K562 (cell line): ENCODE results near the gene MMP17. TPM values are rescaled to one million over a fixed set of nuclear protein-coding genes. Genes with fewer than 3 reads are reported as not detected.

Experiments
- ATF1 ChIP-seq, 2 experiments: fragments of 450-650 bp in 1 of 2; IDR thresholded peaks; 2 replicates each; pipeline ENCODE4 v1.6.1; 2016; ENCODE audit warnings: missing compliant biosample characterization in 1 of 2, missing genetic modification characterization in 1 of 2
- GMEB1 ChIP-seq: fragments of 250-450 bp; sonication (Bioruptor Pico); IDR thresholded peaks from 2 replicates; pipeline ENCODE4 v1.4.0; 2020; ENCODE audit warnings: mild to moderate bottlenecking
- HIVEP1 ChIP-seq: fragments of 250-450 bp; sonication (Bioruptor Pico); IDR thresholded peaks from 2 replicates; pipeline ENCODE4 v1.4.0; 2020; ENCODE audit warnings: mild to moderate bottlenecking
- KHSRP ChIP-seq: fragments of 450-650 bp; IDR thresholded peaks from 2 replicates; pipeline ENCODE4 v1.6.1; 2017
- LCOR ChIP-seq: sonication (generic); formaldehyde crosslinking; IDR thresholded peaks from 2 replicates; pipeline ENCODE4 v1.8.0; 2022; ENCODE audit warnings: mild to moderate bottlenecking, missing genetic modification reagents
- MCM2 ChIP-seq: fragments of 450-650 bp; IDR thresholded peaks from 2 replicates; pipeline ENCODE4 v1.6.1; 2017; ENCODE audit warnings: low read depth, mild to moderate bottlenecking
- MCM7 ChIP-seq, 2 experiments: fragments of 450-650 bp; IDR thresholded peaks; 2 replicates each; pipeline ENCODE4 v1.6.1; 2016 to 2018
- MIER1 ChIP-seq: fragments of 450-650 bp; IDR thresholded peaks from 2 replicates; pipeline ENCODE4 v1.6.1; 2016; ENCODE audit warnings: antibody characterized with exemption, mild to moderate bottlenecking, low read depth
- NCOR1 ChIP-seq: fragments of 450-650 bp; IDR thresholded peaks from 2 replicates; pipeline ENCODE4 v1.6.1; 2016; ENCODE audit warnings: mild to moderate bottlenecking, moderate library complexity
- POLR2AphosphoS2 ChIP-seq: IDR thresholded peaks from 2 replicates; pipeline ENCODE4 v1.6.1; 2012; ENCODE audit warnings: low read length, improper control_type of control experiment
- PTTG1 ChIP-seq: fragments of 450-650 bp; IDR thresholded peaks from 2 replicates; pipeline ENCODE4 v1.6.1; 2016; ENCODE audit warnings: low read depth, mild to moderate bottlenecking, missing genetic modification characterization, missing compliant biosample characterization
- RBM22 ChIP-seq: fragments of 200-400 bp; formaldehyde crosslinking; IDR thresholded peaks from 2 replicates; pipeline ENCODE4 v1.6.1; 2018; ENCODE audit warnings: low read length, low read depth; ENCODE audit not compliant: poor library complexity, severe bottlenecking
- SPI1 ChIP-seq: IDR thresholded peaks from 2 replicates; pipeline ENCODE4 v1.6.1; 2011; ENCODE audit warnings: low read depth, low read length, control low read depth, borderline replicate concordance
- TBL1XR1 ChIP-seq, 2 experiments: IDR thresholded peaks; 2 replicates each; pipeline ENCODE4 v1.6.1; 2012; ENCODE audit warnings: improper control_type of control experiment in 2 of 2, low read length in 2 of 2, mild to moderate bottlenecking in 1 of 2
- TCF3 ChIP-seq: sonication (generic); formaldehyde crosslinking; IDR thresholded peaks from 2 replicates; pipeline ENCODE4 v1.4.0; 2020; ENCODE audit warnings: mild to moderate bottlenecking, missing genetic modification reagents
- ZNF212 ChIP-seq: fragments of 450-650 bp; formaldehyde crosslinking; IDR thresholded peaks from 2 replicates; pipeline ENCODE4 v1.4.0; 2020; ENCODE audit warnings: mild to moderate bottlenecking
- ZNF274 ChIP-seq: IDR thresholded peaks from 2 replicates; pipeline ENCODE4 v1.6.1; 2011; ENCODE audit warnings: low read depth, mild to moderate bottlenecking, low read length, moderate library complexity, borderline replicate concordance
- ZNF444 ChIP-seq: fragments of 250-450 bp; sonication (Bioruptor Pico); IDR thresholded peaks from 2 replicates; pipeline ENCODE4 v1.4.0; 2020; ENCODE audit warnings: mild to moderate bottlenecking, moderate library complexity
- ZNF830 ChIP-seq: fragments of 250-450 bp; sonication (Bioruptor Pico); IDR thresholded peaks from 2 replicates; pipeline ENCODE4 v1.5.0; 2021; ENCODE audit warnings: mild to moderate bottlenecking
- polyA plus RNA-seq, 8 experiments: library from polyadenylated mRNA; depleted of rRNA in 4 of 8; stranded (reverse) in 5 of 8; unstranded in 3 of 8; fragments of >200 nt; fragmentation: Nextera tagmentation in 2 of 8; fragmentation: Illumina TruSeq in 1 of 8; extraction: Ambion mirVana in 2 of 8; extraction: Trizol in 1 of 8; gene quantifications; 2 replicates each; pipeline versions ENCODE4 v1.2.1 to v1.2.3, GENCODE V29; 2011 to 2014; ENCODE audit warnings: inconsistent platforms in 1 of 8, missing spikeins in 1 of 8
- total RNA-seq, 7 experiments: library from RNA; depleted of rRNA in 6 of 7; stranded (reverse); fragments of >200 nt in 6 of 7; fragmentation: Illumina TruSeq in 2 of 7; extraction: Trizol in 2 of 7; gene quantifications; 2 replicates each; pipeline versions ENCODE4 v1.2.1 to v1.2.3, GENCODE V29; 2011 to 2021; ENCODE audit warnings: low replicate concordance in 1 of 7
- TF ChIP-seq, protein P1 (sequence below): sonication (generic); formaldehyde crosslinking; IDR thresholded peaks from 2 replicates; pipeline ENCODE4 v1.9.0; 2022; ENCODE audit warnings: mild to moderate bottlenecking, missing genetic modification reagents
- TF ChIP-seq, protein P2 (sequence below): fragments of 250-450 bp; sonication (Bioruptor Pico); IDR thresholded peaks from 2 replicates; pipeline ENCODE4 v1.4.0; 2020
- TF ChIP-seq, protein P3 (sequence below), 2 experiments: fragments of 450-650 bp in 1 of 2; sonication (generic) in 1 of 2; formaldehyde crosslinking; conservative IDR thresholded peaks; 2 replicates each; pipeline versions ENCODE4 v1.4.0 to v1.8.1; 2020 to 2022; ENCODE audit warnings: mild to moderate bottlenecking in 1 of 2, missing genetic modification reagents in 1 of 2

Gene MMP17
- total and polyA plus RNA-seq, 9 of the 15 experiments (the other 6 are each of a cell fraction or from before 2014, with no cell fraction given), result 1.1 to 21.2 (median 17.1) TPM; not detected in 2

- TF ChIP-seq HIVEP1 (CRISPR knock-in tag) (no peak), NCOR1 (peak; percentile 55; the same call in 1 of the 2 replicates), ZNF274 (no peak), RBM22 (peak; percentile 24), LCOR (CRISPR knock-in tag) (0 out of 2 replicates have a peak, but pooled peaks have one; percentile 22), ATF1 (CRISPR knock-in tag; IDR thresholded peaks at IDR 0.05) (no peak), ATF1 (tag; IDR thresholded peaks at IDR 0.05) (peak; percentile 95), PTTG1 (no peak), MIER1 (no peak), GMEB1 (CRISPR knock-in tag) (no peak), KHSRP (no peak), SPI1 (no peak), ZNF830 (CRISPR knock-in tag) (no peak), POLR2AphosphoS2 (no peak), MCM7 (IDR thresholded peaks at IDR 0.05) (no peak), ZNF444 (CRISPR knock-in tag) (no peak), MCM2 (no peak), ZNF212 (CRISPR knock-in tag) (no peak), TBL1XR1 (IDR thresholded peaks at IDR 0.05; ENCODE audit: low read length in 2 of 2) (peak in 1 of 2 experiments; percentile 55; a peak in 1 of 4 replicates), TCF3 (CRISPR knock-in tag) (no peak)
- TF ChIP-seq, protein P1, sequence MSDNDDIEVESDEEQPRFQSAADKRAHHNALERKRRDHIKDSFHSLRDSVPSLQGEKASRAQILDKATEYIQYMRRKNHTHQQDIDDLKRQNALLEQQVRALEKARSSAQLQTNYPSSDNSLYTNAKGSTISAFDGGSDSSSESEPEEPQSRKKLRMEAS (CRISPR knock-in tag), result peak; percentile 47; the same call in 1 of the 2 replicates
- TF ChIP-seq, protein P2, sequence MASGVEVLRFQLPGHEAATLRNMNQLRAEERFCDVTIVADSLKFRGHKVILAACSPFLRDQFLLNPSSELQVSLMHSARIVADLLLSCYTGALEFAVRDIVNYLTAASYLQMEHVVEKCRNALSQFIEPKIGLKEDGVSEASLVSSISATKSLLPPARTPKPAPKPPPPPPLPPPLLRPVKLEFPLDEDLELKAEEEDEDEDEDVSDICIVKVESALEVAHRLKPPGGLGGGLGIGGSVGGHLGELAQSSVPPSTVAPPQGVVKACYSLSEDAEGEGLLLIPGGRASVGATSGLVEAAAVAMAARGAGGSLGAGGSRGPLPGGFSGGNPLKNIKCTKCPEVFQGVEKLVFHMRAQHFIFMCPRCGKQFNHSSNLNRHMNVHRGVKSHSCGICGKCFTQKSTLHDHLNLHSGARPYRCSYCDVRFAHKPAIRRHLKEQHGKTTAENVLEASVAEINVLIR (CRISPR knock-in tag), result no peak
- TF ChIP-seq, protein P3, sequence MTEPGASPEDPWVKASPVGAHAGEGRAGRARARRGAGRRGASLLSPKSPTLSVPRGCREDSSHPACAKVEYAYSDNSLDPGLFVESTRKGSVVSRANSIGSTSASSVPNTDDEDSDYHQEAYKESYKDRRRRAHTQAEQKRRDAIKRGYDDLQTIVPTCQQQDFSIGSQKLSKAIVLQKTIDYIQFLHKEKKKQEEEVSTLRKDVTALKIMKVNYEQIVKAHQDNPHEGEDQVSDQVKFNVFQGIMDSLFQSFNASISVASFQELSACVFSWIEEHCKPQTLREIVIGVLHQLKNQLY (CRISPR knock-in tag; conservative IDR thresholded peaks at IDR 0.05), result no peak
- TF ChIP-seq, all 486 proteins: peak for 104
Measured at GRCh38 chr12:131896080-131896810, 68.1 kb downstream of the MMP17 start (continued).
